Measurements from ENCODE around the gene SLC9A8. TPM values are rescaled to one million over a fixed set of nuclear protein-coding genes. Genes with fewer than 3 reads are reported as not detected.

Gene SLC9A8, protein sequence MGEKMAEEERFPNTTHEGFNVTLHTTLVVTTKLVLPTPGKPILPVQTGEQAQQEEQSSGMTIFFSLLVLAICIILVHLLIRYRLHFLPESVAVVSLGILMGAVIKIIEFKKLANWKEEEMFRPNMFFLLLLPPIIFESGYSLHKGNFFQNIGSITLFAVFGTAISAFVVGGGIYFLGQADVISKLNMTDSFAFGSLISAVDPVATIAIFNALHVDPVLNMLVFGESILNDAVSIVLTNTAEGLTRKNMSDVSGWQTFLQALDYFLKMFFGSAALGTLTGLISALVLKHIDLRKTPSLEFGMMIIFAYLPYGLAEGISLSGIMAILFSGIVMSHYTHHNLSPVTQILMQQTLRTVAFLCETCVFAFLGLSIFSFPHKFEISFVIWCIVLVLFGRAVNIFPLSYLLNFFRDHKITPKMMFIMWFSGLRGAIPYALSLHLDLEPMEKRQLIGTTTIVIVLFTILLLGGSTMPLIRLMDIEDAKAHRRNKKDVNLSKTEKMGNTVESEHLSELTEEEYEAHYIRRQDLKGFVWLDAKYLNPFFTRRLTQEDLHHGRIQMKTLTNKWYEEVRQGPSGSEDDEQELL
- 3.1 TPM for total RNA-seq

GRCh38 chr20:49812507-49813304 lies at the start of gene SLC9A8:
Gene SLC9A8 (plus strand): TSS chr20:49812828. CDS start chr20:49812923, 95 bp downstream.
- no peaks in the 10 kb centered on the region for H3K27me3 ChIP-seq (ENCODE audit: control insufficient read depth in 3 of 3, insufficient read depth in 3 of 3, low read length in 3 of 3)
- H3K27ac ChIP-seq (ENCODE audit: low read depth, low read length) = peak within 1 kb of the TSS; percentile 80
- peaks cover 23 to 29% (median 23%) of the 10 kb centered on the region in 3 donors for H3K4me1 ChIP-seq (ENCODE audit: control insufficient read depth in 3 of 3, insufficient read depth in 3 of 3, low read length in 3 of 3)
- H3K36me3 ChIP-seq (ENCODE audit: control insufficient read depth in 3 of 3, insufficient read depth in 3 of 3, low read length in 3 of 3) = peaks cover 5 to 14% (median 14%) of the 10 kb centered on the region in 3 donors
- H3K4me3 ChIP-seq (ENCODE audit: low read length in 3 of 3) = peak within 1 kb of the TSS; percentile 84 to 96 (median 92)
- H3K9ac ChIP-seq (ENCODE audit: low read depth in 1 of 3, low read length in 3 of 3) = peak within 1 kb of the TSS; percentile 82 to 95 (median 83)
- H3K9me3 ChIP-seq (ENCODE audit: control insufficient read depth in 3 of 3, low read length in 3 of 3) = no peaks in the 10 kb centered on the region

DNA sequence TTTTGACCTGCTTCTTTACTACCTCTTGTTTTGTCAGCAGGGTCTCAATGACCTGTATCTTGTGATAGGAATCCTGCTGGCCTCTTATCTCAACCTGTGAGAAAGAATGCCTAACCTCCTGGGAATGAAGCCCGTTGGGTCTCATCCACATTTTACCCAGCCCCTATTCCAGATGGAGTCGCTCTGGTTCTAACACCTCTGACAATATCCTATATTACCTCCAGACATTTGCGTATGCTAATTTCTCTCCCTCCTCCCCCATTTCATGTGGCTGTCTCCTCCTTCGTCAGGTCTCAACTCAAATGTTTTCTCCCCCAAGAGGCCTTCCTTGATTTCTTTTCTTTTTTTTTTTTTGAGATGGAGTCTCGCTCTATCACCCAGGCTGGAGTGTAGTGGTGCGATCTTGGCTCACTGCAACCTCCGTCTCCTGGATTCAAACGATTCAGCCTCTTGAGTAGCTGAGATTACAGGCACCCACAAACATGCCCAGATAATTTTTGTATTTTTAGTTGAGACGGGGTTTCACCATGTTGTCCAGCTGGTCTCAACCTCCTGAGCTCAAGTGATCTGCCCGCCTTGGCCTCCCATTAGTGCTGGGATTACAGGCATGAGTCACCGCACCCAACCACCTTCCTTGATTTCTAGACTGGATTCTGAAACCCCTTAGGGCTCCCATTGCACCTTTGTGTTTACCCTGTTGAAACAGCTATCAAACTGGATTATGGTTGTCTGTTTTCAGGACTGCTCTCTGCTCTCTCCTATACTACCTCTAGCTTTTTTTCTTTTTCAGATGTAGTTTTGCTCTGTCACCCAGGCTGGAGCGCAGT lies 49.5 kb upstream of the SLC9A8 start:
- H3K9ac ChIP-seq (ENCODE audit: low read depth in 1 of 3, low read length in 3 of 3) = no peak overlapping the region
- no peaks in the 10 kb centered on the region for H3K27me3 ChIP-seq (ENCODE audit: control insufficient read depth in 3 of 3, insufficient read depth in 3 of 3, low read length in 3 of 3)
- no peaks in the 10 kb centered on the region for H3K36me3 ChIP-seq (ENCODE audit: control insufficient read depth in 3 of 3, insufficient read depth in 3 of 3, low read length in 3 of 3)
- H3K9me3 ChIP-seq (ENCODE audit: control insufficient read depth in 3 of 3, low read length in 3 of 3) = no peaks in the 10 kb centered on the region
- H3K4me1 ChIP-seq (ENCODE audit: control insufficient read depth in 3 of 3, insufficient read depth in 3 of 3, low read length in 3 of 3) = peaks cover 6 to 12% (median 10%) of the 10 kb centered on the region in 3 donors
- H3K27ac ChIP-seq (ENCODE audit: low read depth, low read length) = no peak overlapping the region
- no peak overlapping the region for H3K4me3 ChIP-seq (ENCODE audit: low read length in 3 of 3)

GRCh38 chr20:49765413-49765736 lies 47.3 kb upstream of the SLC9A8 start:
- no peak overlapping the region for H3K4me3 ChIP-seq (ENCODE audit: low read length in 3 of 3)
- no peak overlapping the region for H3K27ac ChIP-seq (ENCODE audit: low read depth, low read length)
- H3K4me1 ChIP-seq (ENCODE audit: control insufficient read depth in 3 of 3, insufficient read depth in 3 of 3, low read length in 3 of 3) = peaks cover 20 to 29% (median 21%) of the 10 kb centered on the region in 3 donors

GRCh38 chr20:49765846-49766541 lies 46.6 kb upstream of the SLC9A8 start:
- Histone ChIP-seq H3K9me3 (ENCODE audit: control insufficient read depth in 3 of 3, low read length in 3 of 3) (no peaks in the 10 kb centered on the region), H3K4me3 (ENCODE audit: low read length in 3 of 3) (no peak overlapping the region), H3K9ac (ENCODE audit: low read depth in 1 of 3, low read length in 3 of 3) (no peak overlapping the region), H3K36me3 (ENCODE audit: control insufficient read depth in 3 of 3, insufficient read depth in 3 of 3, low read length in 3 of 3) (no peaks in the 10 kb centered on the region), H3K4me1 (ENCODE audit: control insufficient read depth in 3 of 3, insufficient read depth in 3 of 3, low read length in 3 of 3) (peaks cover 20 to 29% (median 21%) of the 10 kb centered on the region in 3 donors), H3K27ac (ENCODE audit: low read depth, low read length) (no peak overlapping the region), H3K27me3 (ENCODE audit: control insufficient read depth in 3 of 3, insufficient read depth in 3 of 3, low read length in 3 of 3) (no peaks in the 10 kb centered on the region)

More at GRCh38 chr20:49765413-49765736, 47.3 kb upstream of the SLC9A8 start:
- H3K9ac ChIP-seq (ENCODE audit: low read depth in 1 of 3, low read length in 3 of 3) = no peak overlapping the region
- no peaks in the 10 kb centered on the region for H3K27me3 ChIP-seq (ENCODE audit: control insufficient read depth in 3 of 3, insufficient read depth in 3 of 3, low read length in 3 of 3)
- H3K9me3 ChIP-seq (ENCODE audit: control insufficient read depth in 3 of 3, low read length in 3 of 3) = no peaks in the 10 kb centered on the region
- H3K36me3 ChIP-seq (ENCODE audit: control insufficient read depth in 3 of 3, insufficient read depth in 3 of 3, low read length in 3 of 3) = no peaks in the 10 kb centered on the region

DNA sequence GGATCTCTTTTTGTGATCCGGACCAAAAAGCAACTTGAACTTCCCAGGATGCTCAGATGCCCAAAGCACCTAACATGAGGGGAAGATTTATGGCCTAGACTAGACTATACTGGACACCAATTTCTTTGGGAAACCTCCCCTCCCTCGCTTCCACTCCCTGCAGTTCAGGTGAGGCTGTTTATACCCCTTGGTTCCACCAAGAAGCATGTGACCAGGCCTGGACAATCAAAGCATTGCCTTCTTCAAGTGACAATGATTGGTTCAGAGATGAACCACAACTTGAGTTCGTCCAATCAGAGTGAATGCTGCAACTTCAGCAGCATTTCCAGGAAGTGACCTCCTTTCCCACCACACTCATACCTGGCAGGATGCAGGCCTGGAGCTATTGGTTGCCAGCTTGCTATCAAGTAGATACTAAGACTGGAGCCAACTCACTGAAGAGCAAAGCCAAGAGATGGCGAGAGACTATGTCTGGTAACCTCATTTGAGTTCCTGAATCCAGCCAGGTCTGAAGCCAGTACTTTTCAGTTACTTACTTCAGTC lies 45.6 kb upstream of the SLC9A8 start:
- H3K4me3 ChIP-seq (ENCODE audit: low read length in 3 of 3) = no peak overlapping the region
- peak overlapping the region; percentile 12 for H3K27ac ChIP-seq (ENCODE audit: low read depth, low read length)
- peaks cover 21 to 35% (median 21%) of the 10 kb centered on the region in 3 donors for H3K4me1 ChIP-seq (ENCODE audit: control insufficient read depth in 3 of 3, insufficient read depth in 3 of 3, low read length in 3 of 3)

DNA sequence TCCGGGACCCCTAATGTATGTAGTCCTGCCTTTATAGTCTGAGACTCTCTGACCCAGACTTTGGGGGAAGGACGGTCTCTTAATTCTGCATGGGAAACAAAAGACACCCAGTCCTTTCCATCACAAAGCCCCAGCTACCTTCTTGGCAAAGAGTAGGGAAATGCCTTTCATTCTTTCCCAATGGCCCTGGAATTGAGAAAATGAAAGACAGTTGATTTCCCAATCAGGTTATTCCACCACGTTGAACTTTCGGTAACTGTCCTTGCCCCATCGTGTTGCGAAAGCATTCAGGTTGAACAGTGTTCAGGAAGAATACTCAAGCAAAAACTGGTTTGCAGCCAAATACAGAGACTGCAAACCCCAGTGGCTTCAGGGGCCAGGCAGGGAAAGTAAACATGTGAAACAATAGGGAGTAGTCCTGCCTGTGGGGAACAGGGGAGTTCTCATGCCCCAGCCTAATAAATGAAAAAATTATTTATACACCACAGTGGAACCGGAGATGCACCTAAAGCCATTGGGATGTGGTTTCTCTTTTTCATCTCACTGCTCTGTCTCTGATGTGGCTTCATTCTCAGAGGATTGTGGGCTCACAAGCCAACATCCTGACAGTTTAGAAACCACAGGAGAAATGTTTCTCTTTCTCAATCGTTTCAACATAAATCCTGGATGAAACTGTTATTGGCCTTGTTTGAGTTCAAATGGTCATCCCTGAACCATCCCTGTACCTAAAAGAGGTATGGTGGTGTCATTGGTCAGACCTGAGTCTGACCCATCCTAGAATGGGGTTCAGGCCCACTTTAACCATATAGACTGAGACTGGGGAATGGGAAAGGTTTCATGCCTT lies 44.2 kb upstream of the SLC9A8 start:
- Histone ChIP-seq H3K36me3 (ENCODE audit: control insufficient read depth in 3 of 3, insufficient read depth in 3 of 3, low read length in 3 of 3) (no peaks in the 10 kb centered on the region), H3K27ac (ENCODE audit: low read depth, low read length) (peak overlapping the region; percentile 83), H3K4me1 (ENCODE audit: control insufficient read depth in 3 of 3, insufficient read depth in 3 of 3, low read length in 3 of 3) (peaks cover 26 to 39% (median 28%) of the 10 kb centered on the region in 3 donors), H3K9ac (ENCODE audit: low read depth in 1 of 3, low read length in 3 of 3) (peak overlapping the region; percentile 21 to 42 (median 28)), H3K4me3 (ENCODE audit: low read length in 3 of 3) (peak overlapping the region in 2 of 3 donors; percentile 31 to 51), H3K27me3 (ENCODE audit: control insufficient read depth in 3 of 3, insufficient read depth in 3 of 3, low read length in 3 of 3) (no peaks in the 10 kb centered on the region), H3K9me3 (ENCODE audit: control insufficient read depth in 3 of 3, low read length in 3 of 3) (no peaks in the 10 kb centered on the region)

More for the DNA sequence above, 45.6 kb upstream of the SLC9A8 start:
- H3K9ac ChIP-seq (ENCODE audit: low read depth in 1 of 3, low read length in 3 of 3) = no peak overlapping the region
- no peaks in the 10 kb centered on the region for H3K27me3 ChIP-seq (ENCODE audit: control insufficient read depth in 3 of 3, insufficient read depth in 3 of 3, low read length in 3 of 3)
- no peaks in the 10 kb centered on the region for H3K36me3 ChIP-seq (ENCODE audit: control insufficient read depth in 3 of 3, insufficient read depth in 3 of 3, low read length in 3 of 3)
- H3K9me3 ChIP-seq (ENCODE audit: control insufficient read depth in 3 of 3, low read length in 3 of 3) = no peaks in the 10 kb centered on the region

DNA sequence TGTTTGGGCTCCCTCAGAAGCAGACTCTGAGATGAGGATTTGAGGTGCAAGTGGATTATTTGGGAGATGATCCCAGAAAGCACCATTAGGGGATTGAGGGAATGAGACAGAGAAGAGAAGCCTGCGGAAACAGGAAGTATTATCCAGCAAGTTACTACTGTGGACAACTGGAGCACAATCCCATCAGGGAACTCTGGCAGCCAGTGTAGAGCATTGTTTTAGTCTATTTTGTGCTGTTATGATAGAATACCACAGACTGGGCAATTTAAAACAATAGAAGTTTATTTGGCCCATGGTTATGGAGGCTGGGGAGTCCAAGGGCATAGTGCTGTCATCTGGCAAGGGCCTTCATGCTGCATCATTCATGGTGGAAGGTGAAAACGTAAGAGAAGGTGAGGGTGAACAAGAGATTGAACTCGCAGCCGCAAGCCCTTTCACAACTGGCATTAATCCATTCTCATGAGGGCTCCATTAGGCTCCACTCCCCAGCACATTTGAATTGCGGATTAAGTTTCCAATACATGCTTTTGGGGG lies 43.5 kb upstream of the SLC9A8 start:
- Histone ChIP-seq H3K27ac (ENCODE audit: low read depth, low read length) (peak overlapping the region; percentile 83), H3K9ac (ENCODE audit: low read depth in 1 of 3, low read length in 3 of 3) (no peak overlapping the region), H3K27me3 (ENCODE audit: control insufficient read depth in 3 of 3, insufficient read depth in 3 of 3, low read length in 3 of 3) (no peaks in the 10 kb centered on the region), H3K36me3 (ENCODE audit: control insufficient read depth in 3 of 3, insufficient read depth in 3 of 3, low read length in 3 of 3) (no peaks in the 10 kb centered on the region), H3K4me3 (ENCODE audit: low read length in 3 of 3) (peak overlapping the region in 1 of 3 donors; percentile 31), H3K9me3 (ENCODE audit: control insufficient read depth in 3 of 3, low read length in 3 of 3) (no peaks in the 10 kb centered on the region), H3K4me1 (ENCODE audit: control insufficient read depth in 3 of 3, insufficient read depth in 3 of 3, low read length in 3 of 3) (peaks cover 26 to 39% (median 26%) of the 10 kb centered on the region in 3 donors)

- H3K36me3 ChIP-seq (ENCODE audit: control insufficient read depth in 3 of 3, insufficient read depth in 3 of 3, low read length in 3 of 3) = no peaks in the 10 kb centered on the region
- H3K9me3 ChIP-seq (ENCODE audit: control insufficient read depth in 3 of 3, low read length in 3 of 3) = no peaks in the 10 kb centered on the region
- H3K27me3 ChIP-seq (ENCODE audit: control insufficient read depth in 3 of 3, insufficient read depth in 3 of 3, low read length in 3 of 3) = no peaks in the 10 kb centered on the region
- no peak overlapping the region for H3K4me3 ChIP-seq (ENCODE audit: low read length in 3 of 3)
- no peak overlapping the region for H3K27ac ChIP-seq (ENCODE audit: low read depth, low read length)
- peaks cover 36 to 47% (median 36%) of the 10 kb centered on the region in 3 donors for H3K4me1 ChIP-seq (ENCODE audit: control insufficient read depth in 3 of 3, insufficient read depth in 3 of 3, low read length in 3 of 3)
- H3K9ac ChIP-seq (ENCODE audit: low read depth in 1 of 3, low read length in 3 of 3) = no peak overlapping the region
Observed at GRCh38 chr20:49770634-49771033, 42.0 kb upstream of the SLC9A8 start.
